GM18499 (cell line): ENCODE measurements around the gene PPP6R3.

Experiments
- ATAC-seq: cut with Tn5 transposase; IDR thresholded peaks from one replicate; pipeline ENCODE4 v1.9.1; 2021; ENCODE audit warnings: moderate number of reproducible peaks; ENCODE audit not compliant: insufficient read depth, unreplicated experiment

The PPP6R3 gene

GRCh38 chr11:68546555-68546954, 86.0 kb downstream of the PPP6R3 start:
- no peak for ATAC-seq

- no peak for ATAC-seq
These were observed 89.4 kb downstream of the PPP6R3 start for GRCh38 chr11:68549789-68550484.

GRCh38 chr11:68550485-68550817, 89.9 kb downstream of the PPP6R3 start:
- ATAC-seq: no peak

GRCh38 chr11:68551223-68551622, 90.7 kb downstream of the PPP6R3 start:
- ATAC-seq: no peak

- no peak for ATAC-seq
These were observed 91.2 kb downstream of the PPP6R3 start for GRCh38 chr11:68551777-68552176.

- ATAC-seq: no peak
These were observed 92.0 kb downstream of the PPP6R3 start for GRCh38 chr11:68552542-68552941.

GRCh38 chr11:68560216-68560615, 99.7 kb downstream of the PPP6R3 start:
- no peak for ATAC-seq

- ATAC-seq: no peak
These were observed 102.9 kb downstream of the PPP6R3 start for GRCh38 chr11:68563454-68563853.

GRCh38 chr11:68564261-68564660, 103.7 kb downstream of the PPP6R3 start:
- no peak for ATAC-seq

GRCh38 chr11:68565768-68566167, 105.2 kb downstream of the PPP6R3 start:
- no peak for ATAC-seq

- ATAC-seq: no peak
These were observed 107.0 kb downstream of the PPP6R3 start for GRCh38 chr11:68567553-68567952.

GRCh38 chr11:68569357-68569756, 108.8 kb downstream of the PPP6R3 start:
- ATAC-seq: no peak

GRCh38 chr11:68570691-68571090, 110.1 kb downstream of the PPP6R3 start:
- ATAC-seq: no peak

GRCh38 chr11:68574308-68574707, 113.8 kb downstream of the PPP6R3 start:
- no peak for ATAC-seq

- no peak for ATAC-seq
These were observed 114.6 kb downstream of the PPP6R3 start for GRCh38 chr11:68575025-68575665.

- ATAC-seq: no peak
These were observed 118.9 kb downstream of the PPP6R3 start for GRCh38 chr11:68579455-68579854.

GRCh38 chr11:68581439-68581838, 120.9 kb downstream of the PPP6R3 start:
- ATAC-seq: no peak

- no peak for ATAC-seq
These were observed 121.3 kb downstream of the PPP6R3 start for GRCh38 chr11:68581901-68582300.

GRCh38 chr11:68582416-68583040, 122.0 kb downstream of the PPP6R3 start:
- ATAC-seq: no peak

- ATAC-seq: no peak
These were observed 122.5 kb downstream of the PPP6R3 start for GRCh38 chr11:68583041-68583446.

- ATAC-seq: no peak
These were observed 123.5 kb downstream of the PPP6R3 start for GRCh38 chr11:68584097-68584496.
